MCF 10A (cell line): ENCODE measurements around the gene ING5. TPM values are rescaled to one million over a fixed set of nuclear protein-coding genes. Genes with fewer than 3 reads are reported as not detected.

Experiments
- BruUV-seq: library from RNA; stranded (reverse); fragments of 400-500 nt; replicated peaks from 2 replicates; lab custom pipeline; 2021; lab: Mats Ljungman, UMichigan
- CTCF ChIA-PET: fragments of 300-600 bp; sonication (Branson Sonifier 250); formaldehyde crosslinking; extraction: SDS; loops from one replicate; lab custom pipeline; 2021; ENCODE audit warnings: antibody characterized with exemption, inconsistent platforms; lab: Yijun Ruan, JAX
- POLR2A ChIA-PET: fragments of 300-600, 350-650 bp; sonication (Branson Sonifier 250); formaldehyde crosslinking; extraction: SDS; loops from one replicate; lab custom pipeline; 2020; ENCODE audit warnings: antibody characterized with exemption, inconsistent platforms; lab: Yijun Ruan, JAX
- DNase-seq: peaks from one replicate; pipeline ENCODE4 v3.0.0-alpha.2; 2018; ENCODE audit not compliant: unreplicated experiment
- H3K27ac Mint-ChIP-seq: one replicate; pipeline ENCODE4 v1.8.0; 2022; ENCODE audit warnings: mild to moderate bottlenecking, low read depth, mixed read lengths; ENCODE audit not compliant: unreplicated experiment
- H3K27me3 Mint-ChIP-seq: one replicate; pipeline ENCODE4 v1.8.0; 2022; ENCODE audit warnings: mixed read lengths; ENCODE audit not compliant: insufficient read depth, unreplicated experiment
- H3K36me3 Mint-ChIP-seq: one replicate; pipeline ENCODE4 v1.8.0; 2022; ENCODE audit warnings: mild to moderate bottlenecking, moderate library complexity, mixed read lengths; ENCODE audit not compliant: insufficient read depth, unreplicated experiment
- H3K4me1 Mint-ChIP-seq: one replicate; pipeline ENCODE4 v1.8.0; 2022; ENCODE audit warnings: mixed read lengths; ENCODE audit not compliant: insufficient read depth, unreplicated experiment
- H3K4me3 Mint-ChIP-seq: one replicate; pipeline ENCODE4 v1.8.0; 2022; ENCODE audit warnings: mild to moderate bottlenecking, moderate library complexity, mixed read lengths; ENCODE audit not compliant: unreplicated experiment
- H3K9me3 Mint-ChIP-seq: one replicate; pipeline ENCODE4 v1.8.0; 2022; ENCODE audit warnings: mixed read lengths; ENCODE audit not compliant: unreplicated experiment
- CTCF ChIP-seq: fragments of 200-600 bp; IDR thresholded peaks from one replicate; pipeline ENCODE4 v1.8.0; 2022; ENCODE audit warnings: antibody characterized with exemption, mild to moderate bottlenecking; ENCODE audit not compliant: unreplicated experiment
- intact Hi-C: fragments of 100-400 bp; cut with micrococcal nuclease; formaldehyde crosslinking; loops from 2 replicates; pipeline ENCODE4 v1.14.1; 2022
- total RNA-seq: library from RNA; stranded (reverse); gene quantifications from 2 replicates; pipeline ENCODE4 v1.2.3, GENCODE V29; 2022

The ING5 gene
- total RNA-seq, 1 experiment from 2014 or later: 35.5 TPM

- intact Hi-C loops: no loop called here
- Mint-ChIP-seq H3K9me3 (no peaks in the 10 kb centered on the region), H3K4me1 (no peaks in the 10 kb centered on the region), H3K27me3 (no peaks in the 10 kb centered on the region), H3K27ac (no peak overlapping the region), H3K36me3 (peaks cover 40% of the 10 kb centered on the region), H3K4me3 (no peak overlapping the region)
- CTCF ChIA-PET: interaction anchor here (0.8 kb wide), 1 partner anchor 13 kb away, joined by 5 read pairs; no protein-coding TSS in a partner anchor
- no peak for DNase-seq
- POLR2A ChIA-PET: no interaction called here
- TF ChIP-seq CTCF: no peak
- no TSS peak for BruUV-seq
These were observed 28.6 kb upstream of the ING5 start for GRCh38 chr2:241673189-241673663.

GRCh38 chr2:241673797-241674725, 27.8 kb upstream of the ING5 start:
- Mint-ChIP-seq H3K27me3 (no peaks in the 10 kb centered on the region), H3K36me3 (peaks cover 37% of the 10 kb centered on the region), H3K4me1 (no peaks in the 10 kb centered on the region), H3K9me3 (no peaks in the 10 kb centered on the region), H3K27ac (no peak overlapping the region), H3K4me3 (no peak overlapping the region)
- BruUV-seq: no TSS peak
- CTCF ChIA-PET: interaction anchor here (0.8 kb wide), 1 partner anchor 14 kb away, joined by 5 read pairs; no protein-coding TSS in a partner anchor
- intact Hi-C loops: no loop called here
- no peak for DNase-seq
- no peak for TF ChIP-seq CTCF
- POLR2A ChIA-PET: no interaction called here

- POLR2A ChIA-PET: interaction anchor here (0.5 kb wide), 1 partner anchor 205 kb away, joined by 5 read pairs; no protein-coding TSS in a partner anchor
- CTCF ChIA-PET: interaction anchor here (0.8 kb wide), 1 partner anchor 202 kb away, joined by 4 read pairs; no protein-coding TSS in a partner anchor
- Mint-ChIP-seq H3K27me3 (no peaks in the 10 kb centered on the region), H3K36me3 (peaks cover 39% of the 10 kb centered on the region), H3K27ac (no peak overlapping the region), H3K4me1 (peaks cover 5% of the 10 kb centered on the region), H3K4me3 (no peak overlapping the region), H3K9me3 (no peaks in the 10 kb centered on the region)
- TF ChIP-seq CTCF: no peak
- intact Hi-C loops: no loop called here
- no peak for DNase-seq
- TSS peak; percentile 69 for BruUV-seq
These were observed 26.0 kb upstream of the ING5 start for GRCh38 chr2:241675885-241676284.

- no peak overlapping the region for H3K27ac Mint-ChIP-seq
- DNase-seq: no peak
- intact Hi-C loops: no loop called here
- POLR2A ChIA-PET: interaction anchor here (0.5 kb wide), 2 partner anchors 119 to 205 kb away, joined by 3 to 5 read pairs; no protein-coding TSS in a partner anchor
- BruUV-seq: no TSS peak
- no peak overlapping the region for H3K4me3 Mint-ChIP-seq
- peaks cover 43% of the 10 kb centered on the region for H3K36me3 Mint-ChIP-seq
- no peak for TF ChIP-seq CTCF
- CTCF ChIA-PET: no interaction called here
- H3K27me3 Mint-ChIP-seq: no peaks in the 10 kb centered on the region
- H3K4me1 Mint-ChIP-seq: peaks cover 6% of the 10 kb centered on the region
- H3K9me3 Mint-ChIP-seq: no peaks in the 10 kb centered on the region
These were observed 25.2 kb upstream of the ING5 start for GRCh38 chr2:241676665-241677064.
